Nucleus accumbens (tissue), 56 donors: Measurements from ENCODE around the gene FMN2.
A peak's percentile ranks its signal among the peaks of the same experiment; 100 is the strongest.

Experiments
- DNase-seq, 56 donors: peaks; one replicate each; lab custom pipeline; 2025; lab: John Stamatoyannopoulos, UW

The FMN2 gene

DNA sequence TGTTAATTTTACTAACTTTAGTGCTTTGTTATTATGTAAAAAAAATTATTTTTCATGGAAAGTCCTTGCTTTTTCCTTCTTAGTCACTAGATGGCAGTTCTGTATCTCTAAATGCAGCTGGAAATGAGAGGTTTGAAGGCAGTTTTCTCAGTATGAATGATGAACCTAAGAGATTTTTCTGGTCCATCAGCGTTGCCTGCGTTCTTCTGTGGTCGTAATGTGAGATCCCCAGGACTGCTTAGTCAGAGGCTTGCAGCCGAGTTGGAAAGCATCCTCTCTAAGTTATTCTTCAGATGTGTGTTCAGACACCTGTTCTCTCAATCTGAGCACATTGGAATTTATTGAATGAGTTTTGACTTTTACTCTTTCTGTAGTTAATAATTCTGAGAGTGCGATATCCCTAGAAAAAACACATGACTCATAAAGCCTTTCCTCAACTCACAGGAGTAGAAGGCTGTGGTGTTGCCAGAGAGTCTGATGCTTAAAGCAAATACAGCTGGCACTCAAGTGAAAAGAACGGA lies 99.3 kb downstream of the FMN2 start:
- DNase-seq, result peak in 3 of 56 donors; percentile 8 to 14 (median 10)

DNA sequence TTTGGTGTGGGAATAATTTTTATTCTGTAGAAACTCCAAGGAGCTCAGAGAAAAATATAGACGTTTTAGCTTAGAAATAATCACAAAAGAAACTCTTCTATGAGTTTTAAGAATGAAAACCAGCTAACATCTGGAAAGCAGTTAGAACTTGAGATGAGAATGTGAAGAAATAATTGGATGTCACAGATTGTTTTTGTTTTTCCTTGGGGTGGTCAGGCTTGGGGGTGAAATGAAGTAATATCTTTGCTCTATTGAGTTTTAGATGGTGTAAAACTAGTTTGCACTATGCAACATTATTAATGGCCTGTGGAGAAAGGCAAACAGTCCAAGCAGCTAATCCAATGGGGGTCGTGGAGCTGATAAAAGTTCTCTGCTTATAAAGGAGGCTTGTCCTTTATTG lies 101.2 kb downstream of the FMN2 start:
- DNase-seq, result no peak

- DNase-seq, result no peak
Measured at GRCh38 chr1:240193679-240194078, 102.0 kb downstream of the FMN2 start.

DNA sequence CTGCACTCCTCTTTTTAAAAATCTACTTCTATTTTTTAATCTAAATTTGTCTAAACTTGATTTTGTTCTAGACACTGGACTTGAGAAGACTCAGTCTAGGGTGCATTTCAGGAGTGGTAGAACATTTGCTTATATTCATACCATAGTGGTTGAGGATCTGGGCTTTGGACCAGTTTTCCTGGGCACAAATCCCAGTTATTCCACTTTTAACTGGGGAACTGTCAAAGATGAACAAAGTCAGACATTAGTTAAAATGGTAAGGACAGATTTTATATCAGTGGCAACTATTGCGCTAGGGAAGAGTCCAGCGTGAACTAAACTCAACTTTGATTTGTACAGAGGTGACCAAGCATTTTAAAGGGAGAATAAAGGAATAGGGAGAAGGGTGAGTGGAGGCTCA lies 102.4 kb downstream of the FMN2 start:
- DNase-seq, result no peak

GRCh38 chr1:240198376-240198775 lies 106.7 kb downstream of the FMN2 start:
- no peak for DNase-seq

GRCh38 chr1:240199758-240200645 lies 108.3 kb downstream of the FMN2 start:
- DNase-seq, result no peak

DNA sequence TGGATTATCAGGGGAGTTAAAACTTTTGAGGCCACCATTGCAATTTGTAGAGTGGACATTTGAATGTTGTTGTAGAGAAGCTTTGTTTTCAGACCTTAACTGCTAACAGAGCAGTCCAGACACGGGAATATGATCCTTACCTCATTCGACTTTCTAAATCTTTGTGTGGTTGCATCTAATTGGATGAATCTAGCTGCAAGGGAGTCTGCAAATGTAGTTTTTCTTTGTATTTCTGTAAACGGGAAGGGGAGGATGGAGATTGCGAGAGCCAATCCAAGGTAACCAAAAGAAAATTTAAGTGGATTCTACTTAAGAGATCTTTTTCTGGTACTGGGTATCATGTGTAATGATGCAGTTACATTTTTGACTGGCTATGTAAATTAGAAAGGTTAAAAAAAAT lies 110.2 kb downstream of the FMN2 start:
- no peak for DNase-seq

DNA sequence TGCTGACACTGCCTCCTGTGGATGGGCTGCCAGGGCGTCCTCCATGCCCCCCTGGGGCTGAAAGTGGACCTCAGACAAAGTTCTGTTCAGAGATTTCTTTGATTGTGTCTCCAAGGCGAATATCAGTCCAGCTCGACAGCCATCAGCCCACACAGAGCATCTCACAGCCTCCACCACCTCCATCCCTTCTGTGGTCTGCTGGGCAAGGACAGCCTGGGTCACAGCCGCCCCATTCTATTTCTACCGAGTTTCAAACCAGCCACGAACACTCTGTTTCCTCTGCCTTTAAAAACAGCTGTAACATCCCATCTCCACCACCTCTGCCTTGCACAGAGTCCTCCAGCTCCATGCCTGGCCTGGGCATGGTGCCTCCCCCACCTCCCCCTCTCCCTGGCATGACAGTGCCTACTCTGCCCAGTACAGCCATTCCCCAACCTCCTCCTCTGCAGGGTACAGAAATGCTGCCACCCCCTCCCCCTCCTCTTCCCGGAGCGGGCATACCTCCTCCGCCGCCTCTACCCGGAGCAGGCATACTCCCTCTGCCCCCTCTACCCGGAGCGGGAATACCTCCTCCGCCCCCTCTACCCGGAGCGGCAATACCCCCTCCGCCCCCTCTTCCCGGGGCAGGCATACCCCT lies 115.5 kb downstream of the FMN2 start:
- DNase-seq, result no peak

DNA sequence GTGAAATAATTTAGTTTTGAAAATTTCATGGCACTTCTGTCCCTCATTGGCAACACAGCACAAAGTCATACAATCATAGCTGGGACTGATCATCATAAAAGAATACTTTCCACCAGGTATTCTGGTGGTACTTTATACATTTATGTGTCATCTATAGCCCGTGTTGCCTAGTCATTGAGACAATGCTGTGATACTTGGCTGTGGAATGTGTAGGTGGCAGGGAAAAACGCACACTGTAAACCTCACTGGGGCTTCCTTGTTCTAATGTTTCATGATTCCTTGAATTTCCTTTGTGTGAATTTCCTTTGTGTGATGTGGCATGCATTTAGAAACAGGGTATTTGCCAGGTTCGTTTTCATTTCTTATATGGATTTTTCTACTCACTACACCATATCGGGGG lies 118.3 kb downstream of the FMN2 start:
- DNase-seq, result no peak

DNA sequence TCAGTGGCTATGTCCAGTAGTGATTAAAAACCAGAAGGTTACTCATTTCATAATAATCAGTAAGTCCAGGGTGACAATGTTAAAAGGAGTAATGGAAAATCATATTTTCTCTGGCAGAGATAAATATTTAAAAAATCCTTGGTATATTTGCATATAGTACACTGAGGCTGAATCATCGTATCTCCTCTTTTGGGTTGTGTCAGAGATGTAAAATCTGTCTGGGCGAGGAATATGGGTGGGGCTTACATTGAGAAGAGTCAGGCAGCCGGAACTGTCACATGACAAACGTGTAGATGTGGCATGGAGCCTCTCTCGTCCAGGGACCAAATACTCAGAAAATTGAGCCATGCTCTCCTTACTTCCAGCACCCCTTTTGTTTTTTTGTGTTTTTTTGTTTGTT lies 120.9 kb downstream of the FMN2 start:
- DNase-seq, result no peak

- no peak for DNase-seq
Measured at GRCh38 chr1:240217403-240217802, 125.7 kb downstream of the FMN2 start.

- DNase-seq, result no peak
Measured at GRCh38 chr1:240219104-240219503, 127.4 kb downstream of the FMN2 start.

DNA sequence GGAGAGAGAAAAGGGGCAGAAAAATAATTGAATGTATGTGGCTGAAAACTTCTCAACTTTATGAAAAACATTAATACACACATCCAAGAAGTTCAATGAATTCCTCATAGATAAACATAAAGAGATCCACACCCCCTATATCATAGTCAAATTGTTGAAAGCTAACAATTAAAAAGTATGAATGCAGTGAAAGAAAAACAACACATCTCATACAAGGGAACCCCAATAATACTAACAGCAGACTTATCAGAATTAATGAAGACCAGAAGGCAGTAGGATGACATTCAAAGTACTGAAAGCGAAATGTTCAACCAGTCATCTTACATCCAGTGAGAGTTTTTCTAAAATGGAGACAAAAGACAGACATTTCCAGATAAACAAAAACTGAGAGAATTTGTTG lies 134.4 kb downstream of the FMN2 start:
- DNase-seq, result no peak

DNA sequence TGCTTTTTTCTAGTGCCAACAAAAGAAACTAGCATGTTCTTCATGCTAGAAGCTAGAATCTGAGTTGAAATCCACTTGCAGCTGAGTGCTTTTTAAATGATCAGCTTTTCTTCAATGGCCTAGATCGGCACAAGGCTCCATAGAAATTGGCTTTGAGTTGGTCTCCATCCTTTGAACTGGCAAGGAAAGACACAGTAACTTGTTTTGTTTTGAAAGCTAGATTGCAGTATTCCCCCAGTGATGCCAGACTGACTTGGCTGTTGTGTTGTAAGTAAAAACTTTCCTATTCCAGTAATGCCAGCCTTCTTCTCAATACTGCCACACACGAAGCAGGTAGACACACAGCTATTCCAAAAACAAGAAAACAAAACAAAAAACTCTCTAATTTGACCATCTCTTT lies 139.1 kb downstream of the FMN2 start:
- DNase-seq, result peak in 3 of 56 donors; percentile 5 to 28 (median 17)

DNA sequence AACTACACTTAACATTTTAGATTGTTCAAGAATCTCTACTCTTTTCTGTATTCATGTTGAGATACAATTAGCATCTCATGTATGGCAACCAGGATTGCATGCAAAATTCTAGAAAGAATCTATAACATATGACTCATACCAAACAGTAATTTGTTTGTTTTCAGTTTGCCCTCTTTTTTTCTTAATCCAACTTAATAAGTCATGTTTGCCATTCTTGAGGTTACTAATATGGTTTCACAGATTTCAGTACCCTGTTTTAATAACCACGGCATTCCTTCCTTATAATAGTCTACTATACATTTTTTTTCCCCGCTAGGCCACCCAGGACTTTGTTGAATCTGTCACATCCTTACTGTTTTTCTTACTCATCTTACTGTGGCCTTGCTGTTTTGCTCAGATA lies 140.8 kb downstream of the FMN2 start:
- no peak for DNase-seq

GRCh38 chr1:240234485-240235210 lies 143.0 kb downstream of the FMN2 start:
- no peak for DNase-seq

GRCh38 chr1:240235521-240236288 lies 144.0 kb downstream of the FMN2 start:
- DNase-seq, result no peak

DNA sequence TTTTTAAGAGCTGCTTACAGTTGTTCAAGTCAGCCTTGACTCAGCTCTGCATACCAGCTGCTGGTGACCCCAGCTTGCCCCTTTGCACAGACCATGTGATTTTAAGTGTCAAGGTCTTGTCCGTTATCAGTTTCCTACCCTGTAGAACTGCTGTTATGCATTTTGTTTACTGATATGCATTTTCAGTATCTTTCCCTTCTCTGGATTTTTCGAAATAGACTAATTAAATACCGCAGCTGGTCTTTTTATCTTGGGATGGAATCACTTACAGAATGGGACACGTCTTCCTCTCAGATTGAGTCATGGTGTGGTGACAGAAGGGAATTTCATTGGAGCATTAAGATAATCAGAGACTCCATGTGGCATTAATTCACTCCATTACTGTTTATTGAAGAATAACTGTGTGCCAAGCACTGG lies 145.6 kb downstream of the FMN2 start:
- DNase-seq, result no peak

GRCh38 chr1:240239309-240239708 lies 147.6 kb downstream of the FMN2 start:
- no peak for DNase-seq

DNA sequence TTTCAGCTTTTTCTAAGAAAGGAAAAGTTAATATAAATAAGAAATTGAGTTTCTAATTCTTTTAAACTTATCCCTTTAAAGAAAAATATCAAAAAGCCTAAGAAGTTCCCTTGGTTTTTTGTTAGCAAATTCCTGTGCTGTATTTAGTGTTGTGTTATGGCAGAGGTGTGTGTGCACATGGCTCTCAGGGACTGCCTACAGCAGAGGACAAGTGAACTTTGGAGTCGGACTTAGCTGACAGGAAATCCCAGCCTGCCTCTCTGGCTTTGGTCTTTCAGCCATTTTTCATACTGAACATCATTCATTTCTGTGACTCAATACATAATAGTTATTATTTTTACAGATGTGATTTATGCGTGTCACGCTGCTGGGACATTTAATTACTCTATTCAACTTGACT lies 149.6 kb downstream of the FMN2 start:
- DNase-seq, result no peak
